SW 1271 (cell line): ENCODE results near the gene NREP.
"Not testable (repeated sequence)": the region's sequence is repeated elsewhere in the genome, so short reads cannot be mapped to it uniquely, and the experiment has no call there.

Experiments
- DNase-seq, 2 experiments: peaks; one replicate each; lab custom pipeline; 2025; lab: John Stamatoyannopoulos, UW

Gene NREP

GRCh38 chr5:111739416-111739815 is 17.6 kb downstream of the NREP start:
- no peak for DNase-seq

GRCh38 chr5:111738118-111738517 is 18.9 kb downstream of the NREP start:
- DNase-seq: no peak

- DNase-seq: no peak
Measured at GRCh38 chr5:111737716-111738115, 19.3 kb downstream of the NREP start.

GRCh38 chr5:111735583-111736270 is 21.3 kb downstream of the NREP start:
- no peak for DNase-seq

GRCh38 chr5:111734597-111734996 is 22.4 kb downstream of the NREP start:
- DNase-seq: no peak

- no peak for DNase-seq
Measured at GRCh38 chr5:111734013-111734412, 23.0 kb downstream of the NREP start.

GRCh38 chr5:111733571-111733970 is 23.4 kb downstream of the NREP start:
- no peak for DNase-seq

GRCh38 chr5:111731638-111732037 is 25.4 kb downstream of the NREP start:
- no peak for DNase-seq

- no peak for DNase-seq
Measured at GRCh38 chr5:111730659-111731382, 26.2 kb downstream of the NREP start.

- no peak for DNase-seq
Measured at GRCh38 chr5:111728941-111729340, 28.1 kb downstream of the NREP start.

- no peak for DNase-seq
Measured at GRCh38 chr5:111726986-111727385, 30.0 kb downstream of the NREP start.

GRCh38 chr5:111722140-111722539 is 34.9 kb downstream of the NREP start:
- no peak for DNase-seq

GRCh38 chr5:111720333-111720890 is 36.6 kb downstream of the NREP start:
- no peak for DNase-seq

GRCh38 chr5:111719773-111720172 is 37.2 kb downstream of the NREP start:
- no peak for DNase-seq

- not testable (repeated sequence) for DNase-seq
Measured at GRCh38 chr5:111716789-111717188, 40.2 kb downstream of the NREP start.

- no peak for DNase-seq
Measured at GRCh38 chr5:111707630-111708164, 49.3 kb downstream of the NREP start.

GRCh38 chr5:111706345-111706744 is 50.6 kb downstream of the NREP start:
- no peak for DNase-seq

GRCh38 chr5:111704452-111705085 is 52.4 kb downstream of the NREP start:
- no peak for DNase-seq

- DNase-seq: no peak
Measured at GRCh38 chr5:111703662-111704061, 53.3 kb downstream of the NREP start.

- DNase-seq: no peak
Measured at GRCh38 chr5:111699976-111700375, 57.0 kb downstream of the NREP start.

GRCh38 chr5:111699324-111699723 is 57.7 kb downstream of the NREP start:
- no peak for DNase-seq

GRCh38 chr5:111697881-111698757 is 58.9 kb downstream of the NREP start:
- no peak for DNase-seq
